Pancreas (tissue), 10 donors: ENCODE measurements around the gene SLC35F5. TPM values are rescaled to one million over a fixed set of nuclear protein-coding genes. Genes with fewer than 3 reads are reported as not detected.

Experiments
- ATAC-seq, 4 donors: fragments of 200-7000 bp; cut with Tn5 transposase; one replicate each; pipeline versions ENCODE4 v1.8.0 to v1.9.1; 2020; ENCODE audit warnings: mild to moderate bottlenecking in 4 of 4, moderate library complexity in 4 of 4
- DNase-seq, 6 donors: peaks; one replicate each; pipeline ENCODE4 v3.0.0-alpha.2; 2020
- FAIRE-seq: peaks from 2 replicates; lab custom pipeline; 2012; peaks lifted over from hg19 to GRCh38; lab: Jason Lieb, UNC
- H3K27ac ChIP-seq, 4 donors: fragments of 200-600 bp; sonication (generic); 1 replicate in 3 of 4; 2 replicates in 1 of 4; pipeline versions ENCODE4 v1.5.0 to v1.8.0; 2020
- H3K27me3 ChIP-seq, 4 donors: fragments of 200-600 bp; one replicate each; pipeline ENCODE4 v1.8.0; 2021
- H3K36me3 ChIP-seq, 3 donors: fragments of 200-600 bp; sonication (generic) in 1 of 3; one replicate each; pipeline versions ENCODE4 v1.5.0 to v1.8.0; 2020 to 2021
- H3K4me1 ChIP-seq, 3 donors: fragments of 200-600 bp; one replicate each; pipeline ENCODE4 v1.8.0; 2021
- H3K4me3 ChIP-seq, 4 donors: fragments of 200-600 bp; sonication (generic) in 2 of 4; one replicate each; pipeline versions ENCODE4 v1.5.0 to v1.8.0; 2020 to 2021
- H3K9me3 ChIP-seq, 4 donors: fragments of 200-600 bp; one replicate each; pipeline ENCODE4 v1.8.0; 2021
- CTCF ChIP-seq, 4 donors: fragments of 200-600 bp; sonication (generic) in 3 of 4; IDR thresholded peaks; one replicate each; pipeline versions ENCODE4 v1.5.0 to v1.8.0; 2021; ENCODE audit warnings: antibody characterized with exemption in 4 of 4
- WGBS, 2 donors: extraction: QIAGEN DNeasy Blood & Tissue Kit; methylation state at CpG; one replicate each; pipeline ENCODE4 v1.1.7; 2013; 5-methylcytosine and 5-hydroxymethylcytosine counted together
- intact Hi-C, 3 donors: fragments of 100-400 bp; cut with DNase I; formaldehyde crosslinking; loops; one replicate each; pipeline versions ENCODE4 v1.11.1 to v1.14.2; 2022
- polyA plus RNA-seq, 2 donors: library from polyadenylated mRNA; stranded (reverse); fragments of 200-250 nt; gene quantifications; one replicate each; pipeline ENCODE4 v1.2.3, GENCODE V29; 2013
- total RNA-seq, 6 donors: library from RNA; stranded (reverse); fragmentation: NEBNext Ultra II Directional in 4 of 6; extraction: Animal tissue kit (Norgen Biotek cat#: 25700) in 4 of 6; gene quantifications; one replicate each; pipeline versions ENCODE4 v1.2.1 to v1.2.4, GENCODE V29; 2021 to 2023
- donor health status: healthy with polysubstance abuse.
- donor health status: DM: no; HTN: no; CAD: no; lungs with moderate emphysema.
- donor health status: DM: no; HTN: no; CAD: no.
- donor health status: control.
- donor health status: control.
- donor health status: Bipolar disorder and iron deficiency.
- donor health status: DM: yes; HTN: yes; CAD: no.
- donor health status: DM: no; HTN: no; CAD: no.
- donor health status: DM: no; HTN: no; CAD: no.
- donor health status: DM: yes; HTN: yes; CAD: no.

SLC35F5 gene
- total RNA-seq (10 to 100 TPM; 36.6 to 58.6 (median 41.0) TPM), polyA plus RNA-seq (10 to 100 TPM; 12.6 to 17.8 TPM)

- FAIRE-seq (no peak), ATAC-seq (peak; percentile 95 to 98 (median 97)), DNase-seq (peak; percentile 88 to 100 (median 94))
- Histone ChIP-seq H3K36me3 (no peaks in the 10 kb centered on the region), H3K27me3 (no peaks in the 10 kb centered on the region), H3K27ac (peak within 1 kb of the TSS; percentile 87 to 97 (median 94)), H3K9me3 (no peaks in the 10 kb centered on the region), H3K4me1 (peaks cover 5 to 18% (median 9%) of the 10 kb centered on the region in 3 donors), H3K4me3 (peak within 1 kb of the TSS; percentile 69 to 82 (median 76))
- intact Hi-C loops, result no loop called here
- WGBS, 2 donors, result 0 to 1% methylated on average over 76 of the region's 76 CpGs
- no peak for TF ChIP-seq CTCF (IDR thresholded peaks at IDR 0.05)
Measured at GRCh38 chr2:113756355-113757137, at the start of gene SLC35F5. Gene SLC35F5 (minus strand): TSS chr2:113756642. CDS start chr2:113756409, 233 bp downstream.

GRCh38 chr2:113799375-113799774 is 42.9 kb upstream of the SLC35F5 start:
- no peaks in the 10 kb centered on the region for H3K9me3 ChIP-seq
- no peak for TF ChIP-seq CTCF (IDR thresholded peaks at IDR 0.05)
- H3K36me3 ChIP-seq, result no peaks in the 10 kb centered on the region
- H3K27ac ChIP-seq, result no peak overlapping the region
- H3K27me3 ChIP-seq, result no peaks in the 10 kb centered on the region
- ATAC-seq (peak in 2 of 4 donors; percentile 22 to 65), DNase-seq (no peak), FAIRE-seq (no peak)
- no peaks in the 10 kb centered on the region for H3K4me1 ChIP-seq
- intact Hi-C loops, result no loop called here
- H3K4me3 ChIP-seq, result no peak overlapping the region
- 87% methylated on average over 4 of the region's 4 CpGs for WGBS, 2 donors

- FAIRE-seq, result no peak
- DNase-seq, result no peak
- Histone ChIP-seq H3K27me3 (no peaks in the 10 kb centered on the region), H3K36me3 (no peaks in the 10 kb centered on the region), H3K4me3 (no peak overlapping the region), H3K4me1 (no peaks in the 10 kb centered on the region), H3K9me3 (no peaks in the 10 kb centered on the region), H3K27ac (no peak overlapping the region)
- TF ChIP-seq CTCF (IDR thresholded peaks at IDR 0.05), result no peak
- 33 to 45% methylated on average over 2 of the region's 2 CpGs for WGBS, 2 donors
- no peak for ATAC-seq
- intact Hi-C loops, result no loop called here
Measured at GRCh38 chr2:113797237-113797636, 40.8 kb upstream of the SLC35F5 start.

GRCh38 chr2:113796592-113797175 is 40.2 kb upstream of the SLC35F5 start:
- intact Hi-C loops, result no loop called here

More at GRCh38 chr2:113796592-113797175, 40.2 kb upstream of the SLC35F5 start:
- Histone ChIP-seq H3K9me3 (no peaks in the 10 kb centered on the region), H3K27me3 (no peaks in the 10 kb centered on the region), H3K27ac (no peak overlapping the region), H3K4me1 (no peaks in the 10 kb centered on the region), H3K36me3 (no peaks in the 10 kb centered on the region), H3K4me3 (no peak overlapping the region)
- no peak for TF ChIP-seq CTCF (IDR thresholded peaks at IDR 0.05)
- no peak for DNase-seq
- FAIRE-seq, result no peak
- ATAC-seq, result no peak
- 68 to 72% methylated on average over 6 of the region's 6 CpGs for WGBS, 2 donors
